SJSA1 (cell line): ENCODE measurements around the gene IQGAP2. TPM values are rescaled to one million over a fixed set of nuclear protein-coding genes. Genes with fewer than 3 reads are reported as not detected.

Experiments used
- DNase-seq, 2 experiments: peaks; one replicate each; pipeline ENCODE4 v3.0.0-alpha.2; 2015 to 2020; ENCODE audit warnings: low spot score in 2 of 2, low read depth in 1 of 2
- H3K27ac ChIP-seq: fragments of 250-450 bp; sonication (Bioruptor Pico); 2 replicates; pipeline ENCODE4 v1.5.1; 2020; ENCODE audit warnings: mild to moderate bottlenecking, moderate library complexity
- H3K27me3 ChIP-seq: fragments of 250-450 bp; sonication (Bioruptor Pico); replicated peaks from 2 replicates; pipeline ENCODE4 v1.5.1; 2020; ENCODE audit warnings: mild to moderate bottlenecking, moderate library complexity
- H3K36me3 ChIP-seq: fragments of 250-450 bp; sonication (Bioruptor Pico); 2 replicates; pipeline ENCODE4 v1.5.1; 2020; ENCODE audit warnings: mild to moderate bottlenecking
- H3K4me1 ChIP-seq: fragments of 250-450 bp; sonication (Bioruptor Pico); replicated peaks from 2 replicates; pipeline ENCODE4 v1.6.1; 2021; ENCODE audit warnings: mild to moderate bottlenecking
- H3K4me3 ChIP-seq: fragments of 250-450 bp; sonication (Bioruptor Pico); 2 replicates; pipeline ENCODE4 v1.5.1; 2020; ENCODE audit warnings: mild to moderate bottlenecking
- H3K9me3 ChIP-seq: fragments of 250-450 bp; sonication (Bioruptor Pico); replicated peaks from 2 replicates; pipeline ENCODE4 v1.5.1; 2020; ENCODE audit warnings: mild to moderate bottlenecking
- total RNA-seq: library from RNA; depleted of rRNA; stranded (reverse); fragments of >200 nt; shearing (Covaris generic); gene quantifications from 2 replicates; pipeline ENCODE4 v1.2.3, GENCODE V29; 2014

The IQGAP2 gene
- total RNA-seq, 1 experiment from 2014 or later, result 0.37 TPM

- H3K4me3 ChIP-seq, result no peak overlapping the region
- H3K27me3 ChIP-seq, result peaks cover 3% of the 10 kb centered on the region; the same call in 1 of the 2 replicates
- H3K36me3 ChIP-seq, result no peaks in the 10 kb centered on the region
- no peak overlapping the region for H3K27ac ChIP-seq
- no peaks in the 10 kb centered on the region for H3K9me3 ChIP-seq
- no peak for DNase-seq
- H3K4me1 ChIP-seq, result no peaks in the 10 kb centered on the region
These were observed 36.1 kb downstream of the IQGAP2 start for GRCh38 chr5:76439201-76439600.

DNA sequence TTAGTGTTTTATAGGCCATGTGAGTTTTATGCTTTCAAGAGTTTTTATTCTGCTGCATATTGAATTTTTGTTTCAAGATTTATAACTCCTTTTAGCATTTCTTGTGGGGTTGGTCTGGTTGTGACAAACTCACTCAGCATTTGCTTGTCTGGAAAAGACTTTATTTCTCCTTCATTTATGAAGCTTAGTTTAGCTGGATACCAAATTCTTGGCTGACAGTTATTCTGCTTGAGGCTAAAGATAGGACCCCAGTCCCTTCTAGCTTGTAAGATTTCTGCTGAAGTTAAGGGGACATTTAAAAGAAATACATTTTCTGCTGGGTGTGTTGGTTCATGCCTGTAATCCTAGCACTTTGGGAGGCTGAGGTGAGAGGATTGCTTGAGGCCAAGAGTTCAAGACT lies 36.8 kb downstream of the IQGAP2 start:
- Histone ChIP-seq H3K4me1 (no peaks in the 10 kb centered on the region), H3K4me3 (no peak overlapping the region), H3K36me3 (no peaks in the 10 kb centered on the region), H3K27ac (no peak overlapping the region), H3K27me3 (peaks cover 3% of the 10 kb centered on the region; the same call in 1 of the 2 replicates), H3K9me3 (no peaks in the 10 kb centered on the region)
- no peak for DNase-seq

- no peaks in the 10 kb centered on the region for H3K9me3 ChIP-seq
- no peak overlapping the region for H3K4me3 ChIP-seq
- H3K36me3 ChIP-seq, result no peaks in the 10 kb centered on the region
- peaks cover 3% of the 10 kb centered on the region; the same call in 1 of the 2 replicates for H3K27me3 ChIP-seq
- DNase-seq, result no peak
- H3K4me1 ChIP-seq, result no peaks in the 10 kb centered on the region
- no peak overlapping the region for H3K27ac ChIP-seq
These were observed 38.0 kb downstream of the IQGAP2 start for GRCh38 chr5:76441101-76441500.

DNA sequence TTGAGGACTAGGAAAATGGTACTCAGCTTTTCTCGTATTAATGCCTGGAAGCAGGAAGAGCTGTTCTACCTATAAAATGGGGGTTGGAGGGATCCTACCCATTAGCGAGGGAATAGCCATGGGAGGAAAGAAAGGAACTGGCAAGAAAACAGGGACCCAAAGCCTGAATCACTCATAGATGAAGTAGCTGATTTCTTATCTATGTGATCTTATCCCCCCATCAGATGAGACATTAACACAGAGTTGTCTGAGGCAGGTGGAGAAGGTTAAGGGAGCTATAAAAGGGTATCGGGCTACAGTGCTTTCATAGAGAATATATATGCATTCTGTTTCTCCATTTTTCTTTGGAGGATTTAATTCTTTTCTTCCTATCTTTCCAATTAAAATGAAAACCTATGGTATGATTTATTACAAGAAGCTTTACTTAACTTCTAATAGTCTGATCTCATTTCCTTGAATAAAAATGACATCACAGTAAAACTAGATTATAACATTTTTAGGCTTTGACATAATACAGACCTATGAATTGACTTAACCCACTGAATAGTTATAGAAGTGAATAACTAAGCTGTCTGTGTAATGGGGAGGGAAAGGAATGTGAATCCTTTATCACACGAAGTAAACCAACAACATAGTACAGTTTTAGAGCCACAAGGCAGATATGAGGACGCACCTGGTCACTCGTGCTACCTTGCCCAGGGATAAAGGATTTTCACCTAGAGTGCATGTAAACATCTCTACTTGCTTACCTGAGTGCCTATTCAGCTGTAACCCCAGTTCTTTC lies 39.0 kb downstream of the IQGAP2 start:
- no peaks in the 10 kb centered on the region for H3K36me3 ChIP-seq
- peaks cover 3% of the 10 kb centered on the region; the same call in 1 of the 2 replicates for H3K27me3 ChIP-seq
- no peak for DNase-seq
- H3K27ac ChIP-seq, result no peak overlapping the region
- H3K4me1 ChIP-seq, result no peaks in the 10 kb centered on the region
- no peak overlapping the region for H3K4me3 ChIP-seq
- no peaks in the 10 kb centered on the region for H3K9me3 ChIP-seq

GRCh38 chr5:76443066-76443800 lies 40.1 kb downstream of the IQGAP2 start:
- no peak for DNase-seq
- Histone ChIP-seq H3K9me3 (no peaks in the 10 kb centered on the region), H3K27me3 (peaks cover 9% of the 10 kb centered on the region; the same call in 1 of the 2 replicates), H3K36me3 (no peaks in the 10 kb centered on the region), H3K4me1 (no peaks in the 10 kb centered on the region), H3K4me3 (no peak overlapping the region), H3K27ac (no peak overlapping the region)

- Histone ChIP-seq H3K36me3 (no peaks in the 10 kb centered on the region), H3K27ac (no peak overlapping the region), H3K4me1 (no peaks in the 10 kb centered on the region), H3K27me3 (peaks cover 10% of the 10 kb centered on the region; the same call in 1 of the 2 replicates), H3K4me3 (no peak overlapping the region), H3K9me3 (no peaks in the 10 kb centered on the region)
- no peak for DNase-seq
These were observed 42.0 kb downstream of the IQGAP2 start for GRCh38 chr5:76445063-76445462.

DNA sequence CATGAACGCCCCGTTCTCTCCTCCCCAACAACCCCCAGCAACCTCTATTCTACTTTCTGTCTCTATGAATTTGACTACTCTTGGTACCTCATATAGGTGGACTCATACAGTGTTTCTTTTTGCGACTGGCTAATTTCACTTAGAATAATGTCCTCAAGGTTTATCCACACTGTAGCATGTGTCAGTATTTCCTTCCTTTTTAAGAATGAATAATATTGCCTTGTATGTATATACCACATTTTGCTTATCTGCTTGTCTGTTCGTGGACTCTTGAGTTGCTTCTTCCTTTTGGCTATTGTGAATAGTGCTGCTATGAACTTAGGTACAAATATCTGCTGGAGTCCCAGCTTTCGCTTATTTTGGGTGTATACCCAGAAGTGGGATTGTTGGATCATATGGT lies 42.7 kb downstream of the IQGAP2 start:
- Histone ChIP-seq H3K27ac (no peak overlapping the region), H3K4me3 (no peak overlapping the region), H3K4me1 (no peaks in the 10 kb centered on the region), H3K27me3 (peaks cover 13% of the 10 kb centered on the region; the same call in 1 of the 2 replicates), H3K9me3 (no peaks in the 10 kb centered on the region), H3K36me3 (no peaks in the 10 kb centered on the region)
- DNase-seq, result no peak

DNA sequence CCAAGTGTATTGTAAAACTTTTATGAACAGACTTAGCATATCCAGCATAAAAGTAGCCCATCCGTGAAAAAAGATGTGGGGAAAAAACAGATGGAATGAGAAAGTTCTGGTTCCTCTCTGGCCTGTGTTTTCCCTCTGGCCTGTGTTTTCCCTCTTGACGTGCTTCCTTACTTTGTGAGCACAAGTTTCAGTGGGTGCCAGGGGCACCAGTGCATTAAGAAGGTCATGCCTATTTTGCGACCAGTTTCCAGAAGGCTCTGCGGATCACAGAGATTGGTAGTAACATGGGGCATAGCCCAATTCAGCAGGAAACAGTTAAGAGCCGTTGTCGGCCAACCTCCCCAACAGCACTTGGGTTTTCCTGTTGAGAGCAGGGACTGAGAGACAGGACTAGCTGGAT lies 43.7 kb downstream of the IQGAP2 start:
- DNase-seq, result no peak
- H3K4me3 ChIP-seq, result no peak overlapping the region
- peaks cover 10% of the 10 kb centered on the region; the same call in 1 of the 2 replicates for H3K27me3 ChIP-seq
- H3K27ac ChIP-seq, result no peak overlapping the region
- H3K4me1 ChIP-seq, result no peaks in the 10 kb centered on the region
- no peaks in the 10 kb centered on the region for H3K36me3 ChIP-seq
- no peaks in the 10 kb centered on the region for H3K9me3 ChIP-seq

- DNase-seq, result no peak
- Histone ChIP-seq H3K36me3 (no peaks in the 10 kb centered on the region), H3K4me3 (no peak overlapping the region), H3K27me3 (peaks cover 10% of the 10 kb centered on the region; the same call in 1 of the 2 replicates), H3K9me3 (no peaks in the 10 kb centered on the region), H3K4me1 (no peaks in the 10 kb centered on the region), H3K27ac (no peak overlapping the region)
These were observed 46.5 kb downstream of the IQGAP2 start for GRCh38 chr5:76449606-76450005.

GRCh38 chr5:76450054-76450453 lies 47.0 kb downstream of the IQGAP2 start:
- no peak overlapping the region for H3K27ac ChIP-seq
- no peak for DNase-seq
- no peaks in the 10 kb centered on the region for H3K9me3 ChIP-seq
- H3K4me1 ChIP-seq, result no peaks in the 10 kb centered on the region
- no peak overlapping the region for H3K4me3 ChIP-seq
- H3K36me3 ChIP-seq, result no peaks in the 10 kb centered on the region
- H3K27me3 ChIP-seq, result peaks cover 10% of the 10 kb centered on the region; the same call in 1 of the 2 replicates

GRCh38 chr5:76451031-76451701 lies 48.1 kb downstream of the IQGAP2 start:
- Histone ChIP-seq H3K4me3 (no peak overlapping the region), H3K27me3 (peaks cover 12% of the 10 kb centered on the region; the same call in 1 of the 2 replicates), H3K27ac (no peak overlapping the region), H3K36me3 (no peaks in the 10 kb centered on the region), H3K4me1 (no peaks in the 10 kb centered on the region), H3K9me3 (no peaks in the 10 kb centered on the region)
- DNase-seq, result no peak

- H3K36me3 ChIP-seq, result no peaks in the 10 kb centered on the region
- H3K27me3 ChIP-seq, result peaks cover 3% of the 10 kb centered on the region; the same call in 1 of the 2 replicates
- no peak overlapping the region for H3K4me3 ChIP-seq
- no peak for DNase-seq
- H3K4me1 ChIP-seq, result no peaks in the 10 kb centered on the region
- H3K9me3 ChIP-seq, result no peaks in the 10 kb centered on the region
- H3K27ac ChIP-seq, result no peak overlapping the region
These were observed 52.5 kb downstream of the IQGAP2 start for GRCh38 chr5:76455531-76456133.

- Histone ChIP-seq H3K4me3 (no peak overlapping the region), H3K4me1 (no peaks in the 10 kb centered on the region), H3K36me3 (no peaks in the 10 kb centered on the region), H3K9me3 (no peaks in the 10 kb centered on the region), H3K27me3 (peaks cover 2% of the 10 kb centered on the region; the same call in 1 of the 2 replicates), H3K27ac (no peak overlapping the region)
- DNase-seq, result no peak
These were observed 53.2 kb downstream of the IQGAP2 start for GRCh38 chr5:76456258-76456657.
